H1 (cell line): ENCODE data around the gene GPC6. TPM values are rescaled to one million over a fixed set of nuclear protein-coding genes. Genes with fewer than 3 reads are reported as not detected.

Experiments used
- CTCF ChIA-PET: fragments of 300-600 bp; sonication (Branson Sonifier 250); formaldehyde crosslinking; loops from one replicate; lab custom pipeline; 2021; ENCODE audit not compliant: partially characterized antibody; lab: Charles Lee
- POLR2A ChIA-PET: fragments of 300-600 bp; sonication (Branson Sonifier 250); formaldehyde crosslinking; loops from one replicate; lab custom pipeline; 2021; ENCODE audit warnings: inconsistent platforms; ENCODE audit not compliant: partially characterized antibody; lab: Charles Lee
- DNase-seq, 2 experiments: peaks; one replicate each; pipeline versions ENCODE4 v3.0.0 to v3.0.0-alpha.2; 2010 to 2022; ENCODE audit warnings: low spot score in 2 of 2, low read depth in 1 of 2, mixed read lengths in 1 of 2
- FAIRE-seq: peaks from 2 replicates; lab custom pipeline; 2011; peaks lifted over from hg19 to GRCh38; lab: Jason Lieb, UNC
- H2AFZ ChIP-seq: 2 replicates; pipeline ENCODE4 v1.8.1; 2012; ENCODE audit warnings: low read length, inconsistent platforms
- H2AK5ac ChIP-seq: 2 replicates; pipeline ENCODE4 v1.6.1; 2013; ENCODE audit warnings: low read depth, low read length
- H2BK120ac ChIP-seq: replicated peaks from 2 replicates; pipeline ENCODE3; 2013; ENCODE audit warnings: low read depth, low read length, inconsistent platforms
- H2BK12ac ChIP-seq: 2 replicates; pipeline ENCODE4 v1.6.1; 2013; ENCODE audit warnings: low read depth, low read length
- H2BK15ac ChIP-seq: 2 replicates; pipeline ENCODE4 v1.6.1; 2013; ENCODE audit warnings: low read length
- H2BK20ac ChIP-seq: 2 replicates; pipeline ENCODE4 v1.6.1; 2013; ENCODE audit warnings: low read length
- H2BK5ac ChIP-seq: 2 replicates; pipeline ENCODE4 v1.6.1; 2013; ENCODE audit warnings: low read depth, low read length
- H3K14ac ChIP-seq: 2 replicates; pipeline ENCODE4 v1.6.1; 2013; ENCODE audit warnings: inconsistent platforms; ENCODE audit not compliant: insufficient read length
- H3K18ac ChIP-seq: 2 replicates; pipeline ENCODE4 v1.6.1; 2013; ENCODE audit warnings: low read length; ENCODE audit errors: extremely low read depth
- H3K23ac ChIP-seq: 2 replicates; pipeline ENCODE4 v1.6.1; 2013; ENCODE audit warnings: inconsistent platforms; ENCODE audit not compliant: insufficient read length
- H3K23me2 ChIP-seq: 2 replicates; pipeline ENCODE4 v1.6.1; 2013; ENCODE audit warnings: low read depth, low read length
- H3K27ac ChIP-seq: 2 replicates; pipeline ENCODE4 v1.6.1; 2011; ENCODE audit warnings: low read depth, low read length, inconsistent platforms
- H3K27me3 ChIP-seq, 4 experiments: replicated peaks in 1 of 4; 1 replicate in 1 of 4; 2 replicates in 3 of 4; pipeline versions ENCODE4 v1.6.1 to v1.8.1; 2011 to 2013; ENCODE audit warnings: low read length in 3 of 4, mild to moderate bottlenecking in 3 of 4, inconsistent platforms in 2 of 4, mixed read lengths in 2 of 4, moderate library complexity in 1 of 4; ENCODE audit not compliant: control insufficient read depth in 3 of 4, insufficient read depth in 3 of 4; ENCODE audit errors: extremely low read depth in 1 of 4
- H3K36me3 ChIP-seq, 4 experiments: 2 replicates each; pipeline versions ENCODE4 v1.6.1 to v1.8.1; 2011 to 2013; ENCODE audit warnings: mild to moderate bottlenecking in 4 of 4, low read length in 3 of 4, moderate library complexity in 2 of 4, control low read depth in 1 of 4, inconsistent platforms in 1 of 4; ENCODE audit not compliant: insufficient read depth in 4 of 4, control insufficient read depth in 2 of 4
- H3K4ac ChIP-seq: replicated peaks from 2 replicates; pipeline ENCODE3; 2013; ENCODE audit warnings: low read length, low read depth, mixed read lengths, inconsistent platforms; ENCODE audit not compliant: insufficient read length
- H3K4me1 ChIP-seq, 4 experiments: replicated peaks in 1 of 4; 1 replicate in 1 of 4; 2 replicates in 3 of 4; pipeline versions ENCODE4 v1.6.1 to v1.8.1; 2011 to 2013; ENCODE audit warnings: low read length in 3 of 4, inconsistent platforms in 2 of 4, mixed read lengths in 1 of 4; ENCODE audit not compliant: insufficient read depth in 4 of 4, control insufficient read depth in 3 of 4
- H3K4me2 ChIP-seq, 2 experiments: 2 replicates each; pipeline versions ENCODE4 v1.6.1 to v1.8.1; 2011 to 2013; ENCODE audit warnings: low read depth in 2 of 2, low read length in 2 of 2, control low read depth in 1 of 2, inconsistent platforms in 1 of 2, mild to moderate bottlenecking in 1 of 2; ENCODE audit not compliant: insufficient read depth in 1 of 2
- H3K4me3 ChIP-seq, 4 experiments: fragments of 200-600, 300-600 bp in 1 of 4; sonication (generic), shearing (Covaris generic), sonication (Bioruptor Twin) in 1 of 4; 2 replicates each; pipeline versions ENCODE4 v1.5.1 to v1.8.1; 2011 to 2016; ENCODE audit warnings: low read length in 4 of 4, low read depth in 3 of 4, control low read depth in 2 of 4, inconsistent platforms in 2 of 4, mild to moderate bottlenecking in 2 of 4, mixed read lengths in 1 of 4, moderate library complexity in 1 of 4; ENCODE audit not compliant: insufficient read depth in 2 of 4; ENCODE audit errors: extremely low read depth in 1 of 4
- H3K56ac ChIP-seq: replicated peaks from 2 replicates; pipeline ENCODE3; 2013; ENCODE audit warnings: low read depth, mild to moderate bottlenecking, mixed read lengths, low read length, inconsistent platforms; ENCODE audit not compliant: insufficient read length
- H3K79me1 ChIP-seq: 2 replicates; pipeline ENCODE4 v1.6.1; 2013; ENCODE audit warnings: low read depth, low read length, control low read depth
- H3K79me2 ChIP-seq, 2 experiments: 2 replicates each; pipeline versions ENCODE4 v1.6.1 to v1.8.1; 2012 to 2013; ENCODE audit warnings: low read length in 2 of 2, mild to moderate bottlenecking in 2 of 2, inconsistent platforms in 1 of 2; ENCODE audit not compliant: insufficient read depth in 2 of 2, control insufficient read depth in 1 of 2
- H3K9ac ChIP-seq, 4 experiments: replicated peaks in 1 of 4; 1 replicate in 1 of 4; 2 replicates in 3 of 4; pipeline versions ENCODE4 v1.6.1 to v1.8.1; 2011 to 2013; ENCODE audit warnings: low read depth in 3 of 4, low read length in 3 of 4, control low read depth in 2 of 4, mild to moderate bottlenecking in 2 of 4, moderate library complexity in 2 of 4, inconsistent platforms in 1 of 4; ENCODE audit errors: extremely low read depth in 1 of 4
- H3K9me3 ChIP-seq, 2 experiments: 2 replicates each; pipeline versions ENCODE4 v1.6.1 to v1.8.1; 2012 to 2013; ENCODE audit warnings: mild to moderate bottlenecking in 2 of 2, moderate library complexity in 2 of 2, control low read depth in 1 of 2, inconsistent platforms in 1 of 2, low read depth in 1 of 2, low read length in 1 of 2, mixed read lengths in 1 of 2; ENCODE audit not compliant: insufficient read depth in 2 of 2
- H4K20me1 ChIP-seq, 2 experiments: replicated peaks in 1 of 2; 2 replicates each; pipeline versions ENCODE3 to v1.8.1; 2011 to 2013; ENCODE audit warnings: inconsistent platforms in 2 of 2, low read length in 2 of 2, mild to moderate bottlenecking in 1 of 2; ENCODE audit not compliant: insufficient read depth in 2 of 2, control insufficient read depth in 1 of 2
- H4K5ac ChIP-seq: 2 replicates; pipeline ENCODE4 v1.6.1; 2013; ENCODE audit warnings: low read length, low read depth, mixed read lengths, inconsistent platforms; ENCODE audit not compliant: insufficient read length
- H4K8ac ChIP-seq: 2 replicates; pipeline ENCODE4 v1.8.0; 2013; ENCODE audit warnings: mild to moderate bottlenecking, moderate library complexity, low read length, inconsistent platforms; ENCODE audit not compliant: insufficient read depth; ENCODE audit errors: extremely low read depth
- H4K91ac ChIP-seq: replicated peaks from 2 replicates; pipeline ENCODE3; 2013; ENCODE audit warnings: low read length, mixed read lengths, inconsistent platforms; ENCODE audit not compliant: insufficient read length
- CTCF ChIP-seq, 3 experiments: IDR thresholded peaks; 1 replicate in 2 of 3; 2 replicates in 1 of 3; pipeline versions ENCODE4 v1.5.1 to v1.6.1; 2011; ENCODE audit warnings: low read length in 3 of 3, mild to moderate bottlenecking in 3 of 3, inconsistent platforms in 2 of 3, low read depth in 1 of 3, moderate library complexity in 1 of 3; ENCODE audit not compliant: insufficient read depth in 1 of 3; ENCODE audit errors: control extremely low read depth in 1 of 3
- RAD21 ChIP-seq, 2 experiments: IDR thresholded peaks in 1 of 2; conservative IDR thresholded peaks in 1 of 2; 2 replicates each; pipeline ENCODE4 v1.6.1; 2011; ENCODE audit warnings: low read depth in 2 of 2, low read length in 2 of 2, improper control_type of control experiment in 1 of 2, inconsistent platforms in 1 of 2, mild to moderate bottlenecking in 1 of 2, moderate library complexity in 1 of 2
- SRF ChIP-seq: IDR thresholded peaks from 2 replicates; pipeline ENCODE4 v1.6.1; 2011; ENCODE audit warnings: mild to moderate bottlenecking, low read depth, low read length, moderate library complexity
- WGBS, 2 experiments: shearing (Covaris generic) in 1 of 2; methylation state at CpG; one replicate each; pipeline versions ENCODE4 v1.1.6 to v1.1.7; 2013 to 2015; ENCODE audit warnings: low lambda C conversion rate in 2 of 2, mixed read lengths in 2 of 2, inconsistent platforms in 1 of 2, low coverage in 1 of 2, missing lambda C conversion rate in 1 of 2; ENCODE audit not compliant: insufficient replicate concordance in 2 of 2, insufficient coverage in 1 of 2, insufficient read length in 1 of 2; ENCODE audit errors: extremely low coverage in 1 of 2, missing lambda C conversion rate in 1 of 2; 5-methylcytosine and 5-hydroxymethylcytosine counted together
- polyA plus RNA-seq, 7 experiments: library from polyadenylated mRNA; depleted of rRNA in 3 of 7; stranded (reverse) in 5 of 7; unstranded in 2 of 7; fragments of >200 nt in 5 of 7; fragments of 200-250 nt in 2 of 7; gene quantifications; 1 replicate in 5 of 7; 2 replicates in 1 of 7; 4 replicates in 1 of 7; pipeline versions ENCODE4 v1.2.1 to v1.2.3, GENCODE V29; 2011 to 2013; ENCODE audit warnings: missing spikeins in 2 of 7, mixed read lengths in 2 of 7
- total RNA-seq: library from RNA; stranded (reverse); fragmentation: NEBNext Ultra II Directional; extraction: Animal tissue kit (Norgen Biotek cat#: 25700); gene quantifications from 2 replicates; pipeline ENCODE4 v1.2.1, GENCODE V29; 2021

Gene GPC6
- total and polyA plus RNA-seq, 2 of the 8 experiments (the other 6 are each of a cell fraction or from before 2014, with no cell fraction given): 5.4 to 12.0 TPM

GRCh38 chr13:94192431-94192975, 965.9 kb downstream of the GPC6 start:
- no peak overlapping the region for H2BK5ac ChIP-seq
- no peak overlapping the region for H2BK12ac ChIP-seq
- no peak overlapping the region for H2BK120ac ChIP-seq
- no peak overlapping the region for H3K23ac ChIP-seq
- H2BK15ac ChIP-seq: no peak overlapping the region
- no peaks in the 10 kb centered on the region; a peak in 1 of 7 replicates for H3K27me3 ChIP-seq
- CTCF ChIA-PET: interaction anchor here (0.7 to 3.2 kb wide), 44 partner anchors 10 to 1318 kb away, joined by 3 to 15 read pairs (median 4); partner anchors contain the start of gene GPC6
- H3K36me3 ChIP-seq: no peaks in the 10 kb centered on the region
- H4K20me1 ChIP-seq: no peaks in the 10 kb centered on the region
- H3K56ac ChIP-seq: no peak overlapping the region
- no peaks in the 10 kb centered on the region for H3K9me3 ChIP-seq
- FAIRE-seq (peak; percentile 81), DNase-seq (peak in 1 of 2 experiments; percentile 74)
- H3K14ac ChIP-seq: no peak overlapping the region
- H2BK20ac ChIP-seq: no peak overlapping the region
- H2AK5ac ChIP-seq: no peak overlapping the region
- H3K9ac ChIP-seq: no peak overlapping the region
- no peak overlapping the region for H3K4ac ChIP-seq
- H3K23me2 ChIP-seq: no peaks in the 10 kb centered on the region
- no peak overlapping the region for H4K91ac ChIP-seq
- TF ChIP-seq SRF (no peak), CTCF (IDR thresholded peaks at IDR 0.05; ENCODE audit: control extremely low read depth in 1 of 3, insufficient read depth in 1 of 3, low read depth in 1 of 3, low read length in 3 of 3) (peak; percentile 61 to 82 (median 68)), RAD21 (IDR thresholded peaks at IDR 0.05 in 1 of 2, conservative IDR thresholded peaks at IDR 0.05 in 1 of 2; ENCODE audit: low read depth in 2 of 2, low read length in 2 of 2) (peak; percentile 86 to 87)
- TF ChIP-seq, all 59 proteins: peak for 2
- no peak overlapping the region for H3K4me2 ChIP-seq
- H4K8ac ChIP-seq: no peak overlapping the region
- 74% methylated on average over 3 of the region's 3 CpGs; no CpG with 5 or more reads in 1 of the 2 experiments for WGBS, 2 experiments
- H3K4me3 ChIP-seq: no peak overlapping the region
- H3K4me1 ChIP-seq: peaks cover 2 to 9% (median 7%) of the 10 kb centered on the region in 4 experiments; a peak in 4 of 7 replicates
- no peak overlapping the region for H3K27ac ChIP-seq
- no peak overlapping the region for H4K5ac ChIP-seq
- no peaks in the 10 kb centered on the region for H3K79me2 ChIP-seq
- no peak overlapping the region for H2AFZ ChIP-seq
- H3K18ac ChIP-seq: no peak overlapping the region
- H3K79me1 ChIP-seq: no peaks in the 10 kb centered on the region
- POLR2A ChIA-PET: no interaction called here
